MCF 10A (cell line): ENCODE data around the gene MEX3A. TPM values are rescaled to one million over a fixed set of nuclear protein-coding genes. Genes with fewer than 3 reads are reported as not detected.

Source experiments
- BruUV-seq: library from RNA; stranded (reverse); fragments of 400-500 nt; replicated peaks from 2 replicates; lab custom pipeline; 2021; lab: Mats Ljungman, UMichigan
- CTCF ChIA-PET: fragments of 300-600 bp; sonication (Branson Sonifier 250); formaldehyde crosslinking; extraction: SDS; loops from one replicate; lab custom pipeline; 2021; ENCODE audit warnings: antibody characterized with exemption, inconsistent platforms; lab: Yijun Ruan, JAX
- POLR2A ChIA-PET: fragments of 300-600, 350-650 bp; sonication (Branson Sonifier 250); formaldehyde crosslinking; extraction: SDS; loops from one replicate; lab custom pipeline; 2020; ENCODE audit warnings: antibody characterized with exemption, inconsistent platforms; lab: Yijun Ruan, JAX
- DNase-seq: peaks from one replicate; pipeline ENCODE4 v3.0.0-alpha.2; 2018; ENCODE audit not compliant: unreplicated experiment
- H3K27ac Mint-ChIP-seq: one replicate; pipeline ENCODE4 v1.8.0; 2022; ENCODE audit warnings: mild to moderate bottlenecking, low read depth, mixed read lengths; ENCODE audit not compliant: unreplicated experiment
- H3K27me3 Mint-ChIP-seq: one replicate; pipeline ENCODE4 v1.8.0; 2022; ENCODE audit warnings: mixed read lengths; ENCODE audit not compliant: insufficient read depth, unreplicated experiment
- H3K36me3 Mint-ChIP-seq: one replicate; pipeline ENCODE4 v1.8.0; 2022; ENCODE audit warnings: mild to moderate bottlenecking, moderate library complexity, mixed read lengths; ENCODE audit not compliant: insufficient read depth, unreplicated experiment
- H3K4me1 Mint-ChIP-seq: one replicate; pipeline ENCODE4 v1.8.0; 2022; ENCODE audit warnings: mixed read lengths; ENCODE audit not compliant: insufficient read depth, unreplicated experiment
- H3K4me3 Mint-ChIP-seq: one replicate; pipeline ENCODE4 v1.8.0; 2022; ENCODE audit warnings: mild to moderate bottlenecking, moderate library complexity, mixed read lengths; ENCODE audit not compliant: unreplicated experiment
- H3K9me3 Mint-ChIP-seq: one replicate; pipeline ENCODE4 v1.8.0; 2022; ENCODE audit warnings: mixed read lengths; ENCODE audit not compliant: unreplicated experiment
- CTCF ChIP-seq: fragments of 200-600 bp; IDR thresholded peaks from one replicate; pipeline ENCODE4 v1.8.0; 2022; ENCODE audit warnings: antibody characterized with exemption, mild to moderate bottlenecking; ENCODE audit not compliant: unreplicated experiment
- intact Hi-C: fragments of 100-400 bp; cut with micrococcal nuclease; formaldehyde crosslinking; loops from 2 replicates; pipeline ENCODE4 v1.14.1; 2022
- total RNA-seq: library from RNA; stranded (reverse); gene quantifications from 2 replicates; pipeline ENCODE4 v1.2.3, GENCODE V29; 2022

The MEX3A gene
- total RNA-seq, 1 experiment from 2014 or later = 0.91 TPM

DNA sequence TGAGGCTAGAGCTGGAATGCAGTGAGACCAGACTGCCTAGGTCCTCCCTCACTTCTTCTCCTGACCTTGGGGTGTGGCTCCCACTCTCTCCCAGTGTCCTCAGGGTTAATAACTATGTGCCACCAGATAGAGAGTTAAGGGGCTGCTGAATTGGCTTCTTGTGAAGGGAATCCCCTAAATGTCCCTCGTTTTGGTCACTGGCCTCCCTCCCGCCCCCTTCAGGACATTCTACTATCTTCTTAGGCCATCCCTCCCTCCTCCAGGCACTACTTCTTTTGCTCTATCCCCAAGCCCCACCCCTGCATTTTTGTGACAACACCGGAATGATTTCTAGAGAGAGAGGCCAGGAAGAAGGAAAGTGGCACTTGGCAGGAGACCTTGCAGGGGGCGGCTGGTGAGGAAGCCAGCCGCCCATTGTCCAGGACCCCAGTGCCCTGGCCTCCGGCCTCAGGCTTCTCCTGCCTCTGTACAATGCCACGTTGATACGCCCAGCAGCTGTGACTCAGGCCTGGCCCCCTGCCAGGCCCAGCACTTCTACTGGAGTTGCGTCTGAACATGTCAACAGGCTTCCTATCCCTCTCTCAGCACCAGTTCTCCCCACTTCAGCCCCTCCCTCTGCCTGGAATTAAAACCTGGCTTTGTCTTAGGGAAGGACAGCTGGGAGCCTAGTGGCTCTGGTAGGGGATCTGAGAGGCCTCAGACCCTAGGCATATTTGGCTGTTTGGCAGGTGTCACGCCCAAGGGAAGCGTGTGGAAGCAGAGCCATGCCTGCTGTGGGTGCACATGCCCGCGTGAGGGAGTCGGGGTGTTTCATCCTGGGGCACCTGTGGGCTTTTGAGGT, 41.3 kb upstream of the MEX3A start:
- H3K27me3 Mint-ChIP-seq = no peaks in the 10 kb centered on the region
- peak; percentile 34 for TF ChIP-seq CTCF
- BruUV-seq = no TSS peak
- peaks cover 85% of the 10 kb centered on the region for H3K4me1 Mint-ChIP-seq
- POLR2A ChIA-PET = interaction anchor here (0.6 to 25.7 kb wide), 16 partner anchors 8 to 624 kb away, joined by 3 to 960 read pairs (median 4); partner anchors contain the start of genes ARHGEF2, CCT3, KHDC4 and LMNA
- no peaks in the 10 kb centered on the region for H3K9me3 Mint-ChIP-seq
- DNase-seq = peak; percentile 100
- CTCF ChIA-PET = interaction anchor here (0.6 to 46.2 kb wide), 8 partner anchors 5 to 831 kb away, joined by 3 to 1892 read pairs (median 7); partner anchors contain the start of genes LMNA and MEX3A
- peak overlapping the region; percentile 79 for H3K4me3 Mint-ChIP-seq
- H3K27ac Mint-ChIP-seq = peak overlapping the region; percentile 96
- peaks cover 44% of the 10 kb centered on the region for H3K36me3 Mint-ChIP-seq
- intact Hi-C loops = loop anchor here (1.0 kb wide), 1 partner anchor 9 kb away; the partner anchor contains the start of gene LMNA

- Mint-ChIP-seq H3K4me3 (peak overlapping the region; percentile 79), H3K9me3 (no peaks in the 10 kb centered on the region), H3K36me3 (peaks cover 44% of the 10 kb centered on the region), H3K4me1 (peaks cover 88% of the 10 kb centered on the region), H3K27me3 (no peaks in the 10 kb centered on the region), H3K27ac (peak overlapping the region; percentile 96)
- TSS peak; percentile 5 for BruUV-seq
- POLR2A ChIA-PET = interaction anchor here (0.6 to 25.7 kb wide), 19 partner anchors 7 to 861 kb away, joined by 3 to 960 read pairs (median 4); partner anchors contain the start of genes ARHGEF2, CCT3, KHDC4 and LMNA
- DNase-seq = peak; percentile 98
- no peak for TF ChIP-seq CTCF
- intact Hi-C loops = loop anchor here (1.0 kb wide), 1 partner anchor 8 kb away; the partner anchor contains the start of gene LMNA
- CTCF ChIA-PET = interaction anchor here (0.6 to 46.2 kb wide), 7 partner anchors 6 to 147 kb away, joined by 3 to 1892 read pairs (median 7); partner anchors contain the start of genes LMNA and MEX3A
Observed at GRCh38 chr1:156122519-156123355, 40.5 kb upstream of the MEX3A start.

GRCh38 chr1:156122086-156122485, 39.8 kb upstream of the MEX3A start:
- Mint-ChIP-seq H3K36me3 (peaks cover 45% of the 10 kb centered on the region), H3K4me1 (peaks cover 82% of the 10 kb centered on the region), H3K27ac (peak overlapping the region; percentile 96), H3K4me3 (peak overlapping the region; percentile 79), H3K9me3 (no peaks in the 10 kb centered on the region), H3K27me3 (no peaks in the 10 kb centered on the region)
- POLR2A ChIA-PET = interaction anchor here (0.5 to 25.7 kb wide), 16 partner anchors 6 to 1149 kb away, joined by 3 to 960 read pairs (median 4); partner anchors contain the start of genes KHDC4, LMNA, PMF1 and SCAMP3
- CTCF ChIA-PET = interaction anchor here (0.9 to 46.2 kb wide), 4 partner anchors 7 to 27 kb away, joined by 3 to 1892 read pairs (median 130); partner anchors contain the start of genes LMNA and MEX3A
- no peak for TF ChIP-seq CTCF
- BruUV-seq = no TSS peak
- DNase-seq = no peak
- intact Hi-C loops = no loop called here
